NCI-H345 treated with DMSO at 0.1 percent for 48 hours (cell line): ENCODE results near the gene ZNF385B.
A peak's percentile ranks its signal among the peaks of the same experiment; 100 is the strongest.

ENCODE experiments used
- DNase-seq: peaks from one replicate; lab custom pipeline; 2025; ENCODE audit not compliant: unreplicated experiment; lab: John Stamatoyannopoulos, UW

Gene ZNF385B

DNA sequence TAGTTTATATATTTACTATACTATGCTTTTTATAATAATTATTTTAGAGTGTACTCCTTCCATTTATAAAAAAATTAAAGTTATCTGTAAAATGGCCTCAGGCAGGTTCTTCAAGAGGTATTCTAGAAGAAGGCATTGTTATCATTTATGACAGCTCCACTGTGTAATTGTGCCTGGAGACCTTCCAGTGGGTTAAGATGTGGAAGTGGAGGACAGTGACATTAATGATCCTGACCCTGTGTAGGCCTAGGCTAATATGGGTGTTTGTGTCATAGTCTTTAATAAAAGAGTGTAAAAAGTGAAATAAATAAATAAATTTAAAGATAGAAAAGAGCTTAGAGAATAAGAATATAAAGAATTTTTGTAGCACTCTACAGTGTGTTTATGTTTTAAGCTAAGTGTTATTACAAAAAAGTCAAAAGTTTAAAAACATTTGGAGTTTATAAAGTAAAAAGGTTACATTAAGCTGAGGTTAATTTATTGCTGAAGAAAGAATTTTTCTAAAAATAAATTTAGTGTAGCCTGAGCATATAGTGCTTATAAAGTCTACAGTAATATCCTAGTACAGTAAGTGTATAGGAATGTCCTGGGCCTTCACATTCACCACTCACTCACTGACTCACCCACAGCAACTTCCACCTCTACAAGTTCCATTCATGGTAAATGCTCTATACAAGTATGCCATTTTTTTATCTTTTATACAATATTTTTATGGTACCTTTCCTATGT, 406.8 kb downstream of the ZNF385B start:
- DNase-seq = no peak

DNA sequence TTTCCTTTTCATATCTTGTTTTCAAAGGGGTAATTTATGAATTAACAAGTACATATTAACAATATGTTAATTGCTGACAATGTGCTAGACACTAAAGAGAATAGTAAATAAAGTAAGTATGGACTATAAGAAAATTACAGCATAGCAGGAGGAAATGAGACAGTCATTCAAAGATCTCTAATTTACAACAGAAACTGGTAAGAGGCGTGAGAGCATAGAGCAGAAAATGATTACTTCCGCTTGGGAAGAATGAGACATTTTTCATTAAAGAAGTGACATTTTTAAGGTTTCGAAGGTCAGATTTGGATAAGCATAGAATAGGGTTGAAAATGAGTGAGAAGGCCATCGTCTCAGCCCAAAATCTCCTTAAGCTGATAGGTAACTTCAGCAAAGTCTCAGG, 412.4 kb downstream of the ZNF385B start:
- DNase-seq = no peak

DNA sequence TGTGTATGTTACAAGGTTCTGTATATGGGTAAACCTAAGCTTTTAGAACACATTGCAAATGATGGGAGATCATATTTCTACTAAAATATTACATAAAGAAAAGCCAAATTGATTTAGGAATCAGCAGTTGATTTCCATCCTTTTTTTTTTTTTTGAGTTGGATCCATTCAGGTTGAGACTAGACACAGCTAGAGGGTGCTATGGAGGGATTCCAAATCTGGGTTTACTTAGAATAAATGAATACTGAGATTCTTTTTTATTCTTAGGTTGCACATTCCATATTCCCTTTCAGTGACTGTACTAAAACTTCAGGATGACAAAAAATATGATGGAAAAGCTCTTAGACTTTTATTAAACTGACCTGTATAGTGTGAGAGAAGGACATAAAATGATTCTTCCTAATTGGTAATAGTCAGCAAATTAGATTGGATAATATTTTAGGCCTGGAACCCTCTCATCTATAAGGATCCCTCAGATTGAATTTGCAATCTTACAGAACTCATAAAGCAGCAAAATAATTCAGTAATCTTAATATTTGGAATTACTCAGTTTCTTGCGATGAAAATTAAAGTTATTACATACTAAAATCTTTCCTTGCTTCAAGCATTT, 413.5 kb downstream of the ZNF385B start:
- DNase-seq = no peak

DNA sequence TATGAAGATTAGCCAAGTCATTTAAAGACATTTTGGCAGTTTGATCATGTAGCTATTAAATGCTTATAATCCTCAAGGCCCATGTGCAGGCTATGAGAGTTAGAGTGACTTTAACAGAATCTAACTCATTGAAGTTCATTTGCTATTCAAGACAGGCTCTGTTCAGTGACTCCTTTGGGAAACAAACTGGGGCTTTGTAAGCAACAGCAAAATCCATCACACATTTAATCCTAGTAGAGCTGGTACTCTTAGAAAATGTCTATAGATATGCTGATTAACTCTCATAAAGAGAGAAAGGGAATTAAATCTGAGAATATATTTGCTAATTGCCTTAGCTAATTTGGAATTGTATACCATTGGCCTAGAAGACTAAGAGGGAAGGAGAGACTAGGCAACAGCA, 414.0 kb downstream of the ZNF385B start:
- no peak for DNase-seq

DNA sequence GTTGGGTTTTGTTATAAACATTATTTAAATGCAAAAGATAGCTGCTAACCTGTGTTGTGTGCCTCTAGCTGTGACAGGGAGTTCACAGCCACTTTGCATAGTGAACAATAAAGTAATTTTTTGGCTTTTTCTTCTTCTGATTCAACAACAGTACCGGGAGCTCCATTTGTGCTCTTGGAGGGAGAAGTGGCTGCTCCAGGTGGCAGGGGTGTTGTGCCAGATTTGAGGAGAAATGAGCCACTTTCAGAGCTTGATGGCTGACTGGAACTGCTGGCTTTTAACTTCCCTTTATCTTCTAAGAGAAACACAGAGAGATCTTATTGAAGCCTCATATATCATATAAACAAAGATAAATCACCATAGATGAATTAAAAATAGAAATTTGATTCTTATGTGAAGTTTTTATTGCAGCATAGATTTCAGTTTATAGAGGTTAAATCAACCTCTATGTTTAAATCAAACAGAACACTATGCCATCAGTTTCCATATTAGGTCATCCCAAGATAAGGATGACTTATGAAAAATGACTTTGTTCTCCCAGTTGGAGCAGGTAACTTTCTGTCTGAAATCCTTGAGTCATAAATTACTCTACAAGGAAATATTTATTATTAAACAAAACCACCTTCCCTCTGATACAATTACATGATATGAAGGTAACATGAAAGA, 414.8 kb downstream of the ZNF385B start:
- DNase-seq = no peak

DNA sequence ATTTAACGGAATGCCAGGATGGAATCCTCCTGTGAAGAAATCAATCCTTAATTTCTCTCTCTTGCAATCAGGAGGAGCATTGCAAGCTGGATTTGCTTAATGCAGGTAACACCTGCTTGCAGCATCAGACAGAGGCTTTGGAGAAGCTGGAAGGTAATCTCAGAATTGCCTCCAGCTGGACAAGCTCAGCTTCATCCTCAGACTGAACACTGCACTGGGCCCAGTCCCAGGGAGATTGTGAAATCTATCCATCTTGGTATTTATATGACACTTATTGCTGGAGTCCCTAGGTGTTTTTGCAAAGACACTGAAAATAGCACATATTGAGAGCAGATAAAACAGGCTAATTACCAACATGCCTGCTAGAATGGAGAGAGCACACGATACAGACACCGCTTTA, 417.4 kb downstream of the ZNF385B start:
- DNase-seq = no peak

DNA sequence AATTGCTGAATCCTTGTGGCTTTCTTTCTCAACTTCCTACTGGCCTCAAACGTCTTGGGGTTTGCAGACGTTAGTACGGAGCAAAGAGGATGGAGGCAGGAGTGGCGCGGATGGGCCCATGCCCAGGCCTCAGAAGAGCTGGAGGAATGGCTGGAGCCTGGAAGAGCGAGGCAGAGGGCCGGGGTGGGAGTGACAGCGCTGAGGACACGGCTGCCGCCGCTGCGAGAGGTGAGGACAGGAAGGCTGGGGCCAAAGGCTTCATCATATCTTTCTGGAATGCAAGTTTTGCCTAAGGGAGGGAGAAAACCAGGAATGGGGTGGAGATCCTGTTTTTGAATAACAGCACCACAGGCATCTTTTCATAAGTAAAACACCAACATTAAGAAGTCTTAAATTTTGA, 418.2 kb downstream of the ZNF385B start:
- DNase-seq = no peak

DNA sequence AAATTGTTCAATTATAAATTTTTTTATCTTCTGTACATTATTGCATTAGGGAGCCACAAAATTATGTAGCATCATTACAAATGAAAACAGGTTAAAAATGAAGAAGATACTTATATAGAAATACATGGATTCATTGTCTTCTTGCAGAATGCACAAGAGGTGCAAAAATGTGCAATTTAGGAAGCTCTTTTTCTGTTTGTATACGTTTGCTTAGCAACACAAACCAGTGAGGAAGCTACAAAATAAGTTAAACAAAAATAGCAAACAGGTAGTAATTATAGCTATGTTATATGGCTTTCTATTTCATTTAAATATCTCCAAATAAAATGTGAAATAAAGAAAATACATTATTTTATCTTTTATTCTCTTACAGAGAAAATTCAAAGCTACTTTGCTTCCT, 419.2 kb downstream of the ZNF385B start:
- DNase-seq = no peak

DNA sequence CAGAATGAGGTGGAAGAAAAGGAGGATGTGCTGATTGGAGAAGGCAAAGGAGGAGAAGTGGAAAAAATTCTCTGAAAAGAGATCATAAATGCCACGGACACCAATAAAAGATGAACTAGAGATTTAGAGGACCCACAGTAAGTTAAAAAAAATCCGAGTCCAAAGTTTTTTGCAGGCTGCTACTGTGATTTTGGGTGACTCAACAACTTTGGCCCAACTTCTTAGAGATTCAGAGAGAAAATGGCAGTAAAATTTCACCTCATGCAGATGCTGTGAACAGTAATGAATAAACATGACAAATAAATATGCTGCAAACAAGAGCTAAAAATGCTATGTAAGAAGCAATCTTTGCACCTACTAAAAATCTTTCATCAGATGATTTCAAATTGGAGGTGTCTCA, 419.9 kb downstream of the ZNF385B start:
- DNase-seq = no peak

DNA sequence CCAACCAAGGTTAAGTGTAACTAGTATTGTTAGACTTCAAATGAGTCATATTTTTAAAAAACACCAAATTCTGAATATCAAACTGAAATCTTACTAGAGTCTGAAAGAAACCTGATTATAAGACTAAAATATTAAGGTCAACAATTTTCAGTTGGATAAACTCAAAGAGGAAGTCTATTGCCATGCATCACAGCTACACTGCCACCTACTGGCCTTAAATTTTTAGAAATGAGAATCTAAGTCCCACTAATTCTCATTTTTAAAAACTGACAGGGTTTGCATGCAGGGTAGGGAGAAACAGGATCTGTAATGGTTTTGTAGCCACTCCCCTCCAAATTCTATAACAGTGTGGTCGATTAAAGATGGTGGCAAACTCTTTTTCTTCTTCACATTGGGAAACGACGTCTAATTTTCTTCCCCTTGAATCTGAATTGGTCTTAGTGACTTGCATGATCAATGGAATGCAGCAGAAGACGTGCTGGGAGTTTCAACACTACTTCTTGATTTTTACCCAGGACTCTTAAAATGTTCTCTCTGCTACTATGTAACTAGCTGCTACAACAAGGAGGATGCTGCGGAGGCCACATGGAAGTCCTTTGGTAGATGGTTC, 420.7 kb downstream of the ZNF385B start:
- DNase-seq = peak; percentile 8

DNA sequence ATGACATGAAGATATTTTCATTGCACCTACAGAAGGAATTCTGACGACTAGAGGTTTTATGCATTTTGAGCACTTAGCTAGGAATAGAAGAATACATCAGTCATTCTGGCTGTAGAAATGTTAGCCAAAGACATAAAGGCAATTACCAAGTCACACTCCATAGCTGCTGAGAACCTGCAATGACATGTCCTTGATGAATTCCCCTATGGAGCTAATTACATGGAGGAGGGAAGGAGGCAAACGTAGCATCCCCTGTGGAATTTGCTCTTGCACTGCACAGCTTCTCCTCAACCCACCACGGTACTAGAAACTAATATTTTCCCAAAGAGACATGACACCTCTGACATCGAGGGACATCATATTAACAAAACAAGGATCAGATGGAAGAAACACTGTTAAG, 422.8 kb downstream of the ZNF385B start:
- no peak for DNase-seq

DNA sequence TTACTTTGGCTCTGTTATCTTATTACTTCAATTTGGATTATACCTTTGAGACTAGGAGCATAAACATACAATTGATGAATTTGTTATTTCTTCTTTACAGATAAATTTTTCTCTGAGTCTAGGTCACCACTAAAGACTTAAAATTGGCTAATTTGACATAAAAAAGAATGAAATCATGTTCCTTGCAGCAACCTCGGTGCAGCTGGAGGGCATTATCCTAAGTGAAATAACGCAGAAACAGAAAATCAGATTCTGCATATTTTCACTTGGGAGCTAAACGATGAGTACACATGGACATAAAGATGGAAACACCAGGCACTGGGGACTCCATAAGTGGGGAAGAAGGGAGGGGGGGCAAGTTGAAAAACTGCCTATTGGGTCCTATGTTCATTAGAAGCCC, 424.0 kb downstream of the ZNF385B start:
- no peak for DNase-seq

DNA sequence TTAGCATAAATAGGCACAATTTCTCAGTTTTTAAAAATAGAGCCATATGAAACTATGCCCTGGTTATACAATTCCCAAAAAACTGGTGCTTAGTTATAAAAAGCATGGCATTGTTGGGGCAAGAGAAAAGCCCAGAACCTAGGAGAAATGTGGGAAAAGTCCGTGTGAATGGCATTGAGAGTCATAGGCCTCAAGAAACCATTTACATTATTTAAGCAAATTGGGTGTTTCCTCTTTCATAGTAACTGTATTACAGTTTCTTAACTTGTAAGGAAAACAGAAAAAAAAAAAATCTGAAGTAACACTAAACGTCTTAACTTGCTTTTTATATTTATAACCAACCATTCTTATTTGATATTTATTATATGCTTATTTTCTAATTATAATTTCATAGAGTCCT, 425.8 kb downstream of the ZNF385B start:
- no peak for DNase-seq

DNA sequence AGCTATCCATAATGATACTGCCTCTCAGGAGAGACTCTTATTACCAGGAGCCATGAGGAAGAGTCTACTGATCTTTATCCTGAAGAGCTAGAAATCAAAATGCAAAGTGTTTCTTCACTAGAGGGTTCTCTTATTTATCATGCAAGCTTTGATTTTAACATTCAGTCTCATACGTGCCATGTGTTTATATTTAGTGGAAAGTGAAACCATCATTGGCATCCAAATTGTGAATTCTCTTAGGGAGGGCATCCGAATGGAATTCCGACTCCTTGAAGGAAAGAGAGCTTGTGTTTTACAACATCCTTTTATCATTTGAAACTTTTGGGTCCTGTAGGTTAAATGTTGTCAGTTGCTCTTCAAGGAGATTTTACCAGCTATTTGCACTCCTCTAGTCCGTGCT, 426.4 kb downstream of the ZNF385B start:
- no peak for DNase-seq

DNA sequence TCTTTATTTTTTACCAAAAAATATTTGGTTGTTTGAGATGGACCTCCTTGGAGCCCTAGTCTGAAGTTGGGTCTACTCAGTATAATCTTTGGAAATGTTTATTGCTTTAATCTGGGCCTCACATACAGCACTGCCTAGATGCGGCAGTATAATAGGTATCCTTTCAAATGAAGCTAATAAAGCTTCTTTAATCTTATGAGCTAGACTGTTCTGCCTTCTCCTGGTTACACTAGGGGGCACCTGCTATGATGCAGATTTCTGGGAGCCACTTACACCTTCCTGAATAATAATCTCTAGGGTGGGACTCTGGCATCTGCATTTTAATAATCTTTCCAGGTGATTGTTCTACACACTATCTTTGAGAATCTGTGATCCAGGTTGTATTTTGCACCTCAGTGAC, 427.1 kb downstream of the ZNF385B start:
- DNase-seq = no peak

DNA sequence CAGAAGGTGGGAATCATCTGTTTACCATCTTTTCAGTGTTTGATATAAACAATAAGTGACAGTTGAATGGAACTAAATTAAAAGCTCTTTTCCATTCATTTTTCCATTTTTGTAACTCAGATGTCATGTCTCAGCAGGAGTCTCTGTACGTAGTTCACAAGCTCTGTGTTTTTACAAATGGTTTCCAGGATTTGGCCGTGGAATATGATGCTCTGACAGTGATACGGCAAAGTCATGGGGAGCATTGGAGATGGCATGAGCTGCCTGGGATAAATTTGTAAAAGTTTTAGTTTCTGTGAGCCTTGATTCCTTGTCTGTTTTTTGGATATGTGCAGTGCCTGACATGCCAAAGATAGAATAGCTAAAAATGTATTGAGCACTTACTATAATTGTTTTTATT, 428.7 kb downstream of the ZNF385B start:
- DNase-seq = no peak

DNA sequence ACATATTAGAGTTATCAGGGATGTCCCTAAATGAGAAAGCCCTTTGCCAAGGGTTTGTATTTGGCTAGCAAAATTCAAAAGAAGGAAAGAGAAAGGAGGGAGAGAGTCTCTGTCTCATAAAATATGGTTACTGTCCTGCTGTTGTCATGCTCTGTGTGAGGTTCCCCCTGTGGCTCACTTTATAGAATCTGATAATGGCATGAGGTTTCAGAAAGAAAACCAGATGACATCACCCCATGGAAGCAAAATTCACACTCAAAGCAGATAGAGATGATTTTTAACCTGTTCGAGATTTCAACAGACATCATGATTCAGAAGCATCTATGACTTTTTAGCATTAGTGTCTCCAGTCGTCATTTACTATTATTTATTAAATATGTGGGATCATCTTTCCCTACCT, 431.8 kb downstream of the ZNF385B start:
- DNase-seq = no peak

DNA sequence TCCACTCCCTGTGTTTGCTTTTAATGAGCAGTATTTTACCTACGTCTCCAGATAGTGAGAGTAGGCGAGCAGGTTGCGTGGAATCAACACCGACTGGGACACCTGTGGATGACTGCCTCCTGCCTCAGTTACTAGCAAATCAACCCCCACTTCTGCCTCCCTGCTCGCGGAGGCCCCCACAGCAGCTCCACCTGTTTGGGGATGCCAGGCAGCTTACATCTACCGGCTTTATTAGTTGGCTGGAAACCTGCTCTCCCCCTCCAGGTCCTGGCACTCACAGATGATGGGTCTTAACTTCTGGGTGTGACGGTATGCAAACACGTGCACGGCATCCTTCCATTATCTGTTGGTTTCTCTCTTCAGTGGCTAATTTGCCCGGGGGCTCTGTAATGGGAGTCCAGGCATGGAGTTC, 432.3 kb downstream of the ZNF385B start:
- no peak for DNase-seq

DNA sequence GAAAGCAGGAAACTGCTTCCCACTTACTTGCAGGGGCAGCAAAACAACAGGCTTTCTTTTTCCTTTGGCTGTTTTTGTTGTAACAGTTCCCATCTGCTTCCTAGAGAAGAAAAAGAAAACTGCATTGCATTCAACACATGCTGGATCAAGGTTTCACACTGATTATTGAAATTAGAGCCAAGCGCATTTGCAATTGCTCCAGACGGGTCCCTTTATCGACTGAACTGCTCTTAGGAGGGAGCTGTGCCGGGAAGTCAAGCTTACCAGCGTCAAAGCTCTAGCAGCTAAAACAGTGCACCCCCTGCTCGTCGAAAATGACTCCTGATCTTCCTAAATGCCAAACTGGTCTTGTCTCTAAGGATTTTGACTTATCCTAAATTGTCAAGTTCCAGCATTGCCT, 432.8 kb downstream of the ZNF385B start:
- no peak for DNase-seq

DNA sequence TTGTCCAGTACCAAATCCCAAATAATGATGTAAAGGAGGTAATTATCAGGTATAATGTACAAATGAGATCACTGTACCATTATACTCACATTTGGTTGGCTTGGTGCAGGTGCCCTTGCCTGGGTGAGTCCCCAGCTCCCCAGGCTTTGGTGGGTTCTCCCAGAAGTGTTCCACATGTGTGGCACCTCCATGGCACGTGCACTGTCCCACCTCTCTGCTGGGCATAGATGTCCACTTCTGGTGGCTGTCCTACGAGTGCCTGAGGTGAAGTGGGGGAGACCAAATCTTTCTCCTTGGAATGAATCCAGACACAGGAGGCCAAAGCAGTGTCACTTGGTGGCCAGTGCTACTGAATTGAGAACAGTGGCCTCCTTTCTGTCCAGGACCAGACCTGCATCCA, 434.3 kb downstream of the ZNF385B start:
- DNase-seq = no peak

DNA sequence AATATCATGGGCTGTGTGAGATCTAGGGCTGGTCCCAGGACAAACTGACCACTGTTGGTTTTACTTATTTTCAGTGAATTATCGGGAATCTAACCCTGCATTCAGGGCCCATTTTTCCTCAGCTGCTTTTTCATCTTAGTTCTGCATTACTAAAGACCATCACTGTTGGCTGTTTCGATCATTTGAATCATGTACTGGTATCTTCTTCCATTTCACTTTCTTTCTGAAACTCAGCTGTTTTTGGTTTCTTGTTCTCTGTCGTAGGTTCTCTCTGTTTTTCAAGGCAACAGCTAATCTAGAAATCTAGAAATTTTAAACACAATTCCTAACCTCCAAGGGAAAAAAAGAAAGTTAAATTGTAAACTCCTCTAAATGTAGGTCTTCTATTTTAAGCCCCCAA, 436.8 kb downstream of the ZNF385B start:
- DNase-seq = no peak

DNA sequence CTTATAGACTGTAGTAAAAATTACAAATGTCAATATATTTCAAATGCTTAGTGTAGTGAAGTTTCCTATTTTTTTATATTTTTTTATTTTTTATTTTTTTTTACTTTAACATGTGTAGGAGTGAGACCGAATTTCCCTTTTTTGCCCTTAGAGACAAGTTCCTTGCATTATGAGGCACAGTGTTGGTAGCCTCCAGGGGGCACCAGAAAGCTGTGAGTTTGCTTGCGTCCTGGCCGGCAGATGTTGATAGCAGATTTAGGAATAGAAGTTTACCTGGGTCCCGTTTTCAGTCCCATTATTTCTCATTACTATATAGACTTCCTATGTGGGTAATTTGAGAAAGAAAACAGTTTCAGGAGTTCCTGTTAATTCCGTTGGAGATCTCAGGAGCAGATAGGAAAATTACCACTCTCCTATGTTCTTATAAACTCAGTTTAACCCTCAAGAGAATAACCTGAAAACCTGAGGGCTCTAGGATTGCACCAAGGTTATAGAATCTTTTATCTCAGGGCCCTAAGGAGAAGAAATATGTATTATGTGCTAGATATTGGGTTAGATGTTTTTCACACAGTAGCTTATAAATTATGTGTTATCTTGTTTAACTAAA, 439.3 kb downstream of the ZNF385B start:
- DNase-seq = peak; percentile 8
